ENCODE data around the gene LRRC1. TPM values are rescaled to one million over a fixed set of nuclear protein-coding genes. Genes with fewer than 3 reads are reported as not detected.

The LRRC1 gene
- polyA plus RNA-seq, 1 experiment = 13.9 TPM

DNA sequence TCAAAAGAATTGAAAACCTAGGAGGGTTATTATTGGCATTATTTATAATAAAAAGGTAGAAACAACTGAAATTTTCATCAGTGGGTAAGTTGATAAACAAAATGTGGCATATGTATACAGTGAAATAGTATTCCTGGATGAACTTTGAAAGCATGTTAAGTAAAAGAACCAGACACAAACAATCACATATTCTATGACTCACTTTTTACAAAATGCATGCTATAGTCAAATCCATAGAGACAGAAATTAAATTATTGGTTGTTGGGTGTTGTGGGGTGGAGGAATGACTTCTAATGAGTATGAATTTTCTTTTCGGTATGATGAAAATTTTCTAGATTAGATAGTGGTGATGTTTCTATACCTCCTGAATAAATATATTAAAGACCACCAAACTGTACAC, 94.6 kb downstream of the LRRC1 start:
- Histone ChIP-seq H3K9me3 (ENCODE audit: control insufficient read depth, insufficient read depth, low read length) (no peaks in the 10 kb centered on the region), H3K27me3 (ENCODE audit: control insufficient read depth, insufficient read depth, low read length) (no peaks in the 10 kb centered on the region), H3K27ac (ENCODE audit: low read depth, low read length) (no peak overlapping the region), H3K4me3 (ENCODE audit: low read depth, low read length) (no peak overlapping the region)
- ChIA-PET POLR2A (no interaction called here), CTCF (interaction anchor here (0.6 to 1.9 kb wide), 3 partner anchors 34 to 161 kb away, joined by 3 to 9 read pairs (median 3); no protein-coding TSS in a partner anchor)
- TF ChIP-seq, protein P1, sequence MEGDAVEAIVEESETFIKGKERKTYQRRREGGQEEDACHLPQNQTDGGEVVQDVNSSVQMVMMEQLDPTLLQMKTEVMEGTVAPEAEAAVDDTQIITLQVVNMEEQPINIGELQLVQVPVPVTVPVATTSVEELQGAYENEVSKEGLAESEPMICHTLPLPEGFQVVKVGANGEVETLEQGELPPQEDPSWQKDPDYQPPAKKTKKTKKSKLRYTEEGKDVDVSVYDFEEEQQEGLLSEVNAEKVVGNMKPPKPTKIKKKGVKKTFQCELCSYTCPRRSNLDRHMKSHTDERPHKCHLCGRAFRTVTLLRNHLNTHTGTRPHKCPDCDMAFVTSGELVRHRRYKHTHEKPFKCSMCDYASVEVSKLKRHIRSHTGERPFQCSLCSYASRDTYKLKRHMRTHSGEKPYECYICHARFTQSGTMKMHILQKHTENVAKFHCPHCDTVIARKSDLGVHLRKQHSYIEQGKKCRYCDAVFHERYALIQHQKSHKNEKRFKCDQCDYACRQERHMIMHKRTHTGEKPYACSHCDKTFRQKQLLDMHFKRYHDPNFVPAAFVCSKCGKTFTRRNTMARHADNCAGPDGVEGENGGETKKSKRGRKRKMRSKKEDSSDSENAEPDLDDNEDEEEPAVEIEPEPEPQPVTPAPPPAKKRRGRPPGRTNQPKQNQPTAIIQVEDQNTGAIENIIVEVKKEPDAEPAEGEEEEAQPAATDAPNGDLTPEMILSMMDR (IDR thresholded peaks at IDR 0.05; ENCODE audit: low read depth, low read length) = no peak
- no peak for DNase-seq (ENCODE audit: low read depth, low spot score)

DNA sequence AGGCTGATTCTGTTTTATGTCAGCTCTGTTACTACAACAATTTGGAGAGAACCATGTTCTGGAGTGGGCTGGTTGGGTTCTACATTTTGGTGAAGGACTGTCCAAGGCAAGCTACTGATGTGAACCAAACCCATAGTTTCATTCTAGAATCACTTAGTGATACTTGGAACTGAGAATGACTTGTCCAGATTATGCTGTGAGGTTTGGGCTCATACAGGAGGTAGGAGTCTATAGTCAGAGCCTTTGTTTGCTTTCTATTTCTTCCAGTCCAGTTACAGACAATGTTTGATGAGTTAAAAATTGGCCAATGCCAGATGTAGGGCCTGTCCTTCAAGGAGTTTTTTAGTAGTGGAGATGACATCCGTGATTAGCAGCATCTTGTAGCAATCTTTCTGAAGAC, 97.9 kb downstream of the LRRC1 start:
- DNase-seq (ENCODE audit: low read depth, low spot score) = no peak
- TF ChIP-seq, protein P1 (IDR thresholded peaks at IDR 0.05; ENCODE audit: low read depth, low read length) = no peak
- Histone ChIP-seq H3K9me3 (ENCODE audit: control insufficient read depth, insufficient read depth, low read length) (no peaks in the 10 kb centered on the region), H3K27me3 (ENCODE audit: control insufficient read depth, insufficient read depth, low read length) (no peaks in the 10 kb centered on the region), H3K27ac (ENCODE audit: low read depth, low read length) (no peak overlapping the region), H3K4me3 (ENCODE audit: low read depth, low read length) (no peak overlapping the region)
- ChIA-PET POLR2A (no interaction called here), CTCF (no interaction called here)

DNA sequence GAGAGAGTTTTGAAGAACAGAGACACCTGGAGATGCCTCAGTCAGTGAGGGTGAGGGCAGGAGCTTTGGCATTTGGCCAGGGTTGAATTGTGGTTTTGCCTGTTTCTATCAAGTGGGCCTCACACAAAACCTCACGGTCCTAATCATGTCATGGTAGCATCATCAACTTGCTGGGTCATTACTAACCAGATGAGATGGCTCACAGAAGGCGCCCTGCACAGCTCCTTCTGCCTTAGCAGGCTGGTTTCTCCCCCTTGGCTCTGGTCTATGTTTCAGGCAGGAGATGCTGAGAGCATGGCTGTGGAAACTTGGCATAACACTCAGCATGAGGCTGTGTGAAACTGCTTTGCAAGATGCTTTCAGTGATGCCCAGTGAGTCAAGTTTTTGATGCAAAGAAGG, 99.3 kb downstream of the LRRC1 start:
- peak; percentile 6 for DNase-seq (ENCODE audit: low read depth, low spot score)
- ChIA-PET CTCF (no interaction called here), POLR2A (no interaction called here)
- no peak overlapping the region for H3K4me3 ChIP-seq (ENCODE audit: low read depth, low read length)
- no peak overlapping the region for H3K27ac ChIP-seq (ENCODE audit: low read depth, low read length)
- TF ChIP-seq, protein P1 (IDR thresholded peaks at IDR 0.05; ENCODE audit: low read depth, low read length) = no peak
- H3K9me3 ChIP-seq (ENCODE audit: control insufficient read depth, insufficient read depth, low read length) = no peaks in the 10 kb centered on the region
- no peaks in the 10 kb centered on the region for H3K27me3 ChIP-seq (ENCODE audit: control insufficient read depth, insufficient read depth, low read length)

DNA sequence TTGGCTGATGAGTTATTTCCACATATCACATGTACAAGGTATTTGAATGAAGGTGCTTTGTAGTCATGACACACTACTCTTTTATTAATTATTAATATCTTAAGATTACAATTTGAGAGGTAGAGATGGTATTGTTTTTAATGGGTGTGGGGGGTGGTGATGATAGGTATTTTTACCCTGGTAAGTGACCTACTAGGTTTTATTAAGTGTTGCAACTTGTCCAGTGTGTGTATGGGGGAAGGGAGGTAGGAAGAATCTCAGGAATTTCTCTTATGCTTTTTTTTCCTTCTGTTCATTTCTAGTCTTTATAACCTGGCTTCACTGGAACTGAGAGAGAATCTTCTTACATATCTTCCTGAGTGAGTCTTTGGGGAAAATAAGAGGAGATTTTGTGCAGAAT, 101.4 kb downstream of the LRRC1 start:
- H3K4me3 ChIP-seq (ENCODE audit: low read depth, low read length) = no peak overlapping the region
- TF ChIP-seq, protein P1 (IDR thresholded peaks at IDR 0.05; ENCODE audit: low read depth, low read length) = no peak
- H3K27ac ChIP-seq (ENCODE audit: low read depth, low read length) = no peak overlapping the region
- CTCF ChIA-PET = interaction anchor here (1.4 kb wide), 1 partner anchor 60 kb away, joined by 5 read pairs; no protein-coding TSS in a partner anchor
- POLR2A ChIA-PET = no interaction called here
- no peak for DNase-seq (ENCODE audit: low read depth, low spot score)
- H3K9me3 ChIP-seq (ENCODE audit: control insufficient read depth, insufficient read depth, low read length) = no peaks in the 10 kb centered on the region
- no peaks in the 10 kb centered on the region for H3K27me3 ChIP-seq (ENCODE audit: control insufficient read depth, insufficient read depth, low read length)

DNA sequence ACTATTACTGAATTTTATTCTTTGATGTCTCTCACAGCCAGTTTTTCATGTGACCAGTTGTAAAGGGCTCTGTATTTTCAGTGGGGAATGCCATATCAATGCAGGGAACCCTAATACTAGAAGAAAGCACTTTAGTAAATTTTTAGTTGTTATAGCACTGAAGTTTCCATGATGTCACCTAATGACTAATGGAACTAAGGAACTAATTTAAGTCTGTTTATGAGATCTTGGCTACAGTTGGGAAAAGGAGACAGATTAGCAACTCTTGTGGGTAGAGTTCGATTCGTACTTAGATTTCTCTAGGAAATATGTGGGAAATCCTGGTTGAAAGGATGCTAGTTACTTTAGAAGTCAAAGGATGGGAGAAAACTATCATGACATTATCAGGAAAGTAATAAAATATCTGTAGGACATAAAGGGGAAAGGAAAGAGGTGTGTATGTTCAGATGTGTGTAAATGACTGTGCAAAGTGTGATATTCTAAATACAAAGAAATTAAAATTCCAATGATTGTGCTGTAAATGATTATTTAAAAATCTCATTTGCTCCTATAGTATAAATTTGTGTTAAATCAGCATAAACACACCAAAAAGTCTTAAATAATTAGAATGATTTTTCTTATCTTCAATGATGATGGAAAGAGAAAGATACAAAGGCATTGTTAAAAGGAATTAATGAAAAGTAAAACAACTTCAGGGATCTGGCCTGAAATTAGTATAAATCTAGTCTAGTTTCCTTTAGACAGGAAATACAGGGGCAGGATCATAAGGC, 103.4 kb downstream of the LRRC1 start:
- TF ChIP-seq, protein P1 (IDR thresholded peaks at IDR 0.05; ENCODE audit: low read depth, low read length) = no peak
- H3K9me3 ChIP-seq (ENCODE audit: control insufficient read depth, insufficient read depth, low read length) = no peaks in the 10 kb centered on the region
- no peaks in the 10 kb centered on the region for H3K27me3 ChIP-seq (ENCODE audit: control insufficient read depth, insufficient read depth, low read length)
- H3K4me3 ChIP-seq (ENCODE audit: low read depth, low read length) = no peak overlapping the region
- peak; percentile 15 for DNase-seq (ENCODE audit: low read depth, low spot score)
- H3K27ac ChIP-seq (ENCODE audit: low read depth, low read length) = no peak overlapping the region
- CTCF ChIA-PET = no interaction called here
- POLR2A ChIA-PET = no interaction called here
